Progenitor cell of endocrine pancreas (in vitro differentiated cells): ENCODE data around the gene C18orf32. TPM values are rescaled to one million over a fixed set of nuclear protein-coding genes. Genes with fewer than 3 reads are reported as not detected.
"Not testable (repeated sequence)": the region's sequence is repeated elsewhere in the genome, so short reads cannot be mapped to it uniquely, and the experiment has no call there.

ENCODE experiments used
- DNase-seq: peaks from one replicate; pipeline ENCODE4 v3.0.0; 2021; ENCODE audit warnings: low spot score; ENCODE audit not compliant: unreplicated experiment
- H3K27ac Mint-ChIP-seq: 2 replicates; pipeline ENCODE4 v1.8.0; 2021; ENCODE audit warnings: mild to moderate bottlenecking, moderate library complexity, mixed read lengths
- H3K27me3 Mint-ChIP-seq: 2 replicates; pipeline ENCODE4 v1.8.0; 2021; ENCODE audit warnings: mixed read lengths
- H3K36me3 Mint-ChIP-seq: 2 replicates; pipeline ENCODE4 v1.8.0; 2022; ENCODE audit warnings: mixed read lengths; ENCODE audit not compliant: insufficient read depth
- H3K4me1 Mint-ChIP-seq: 2 replicates; pipeline ENCODE4 v1.8.0; 2021; ENCODE audit warnings: low read depth, mixed read lengths
- H3K4me3 Mint-ChIP-seq: 2 replicates; pipeline ENCODE4 v1.8.0; 2021; ENCODE audit warnings: low read depth, mild to moderate bottlenecking, moderate library complexity, mixed read lengths
- H3K9me3 Mint-ChIP-seq: 2 replicates; pipeline ENCODE4 v1.8.0; 2021; ENCODE audit warnings: low read depth, mixed read lengths
- CTCF ChIP-seq: fragments of 200-600 bp; sonication (generic); IDR thresholded peaks from one replicate; pipeline ENCODE4 v1.5.0; 2021; ENCODE audit warnings: antibody characterized with exemption, mild to moderate bottlenecking; ENCODE audit not compliant: unreplicated experiment
- total RNA-seq: library from RNA; stranded (reverse); gene quantifications from 2 replicates; pipeline ENCODE4 v1.2.1, GENCODE V29; 2021

The C18orf32 gene
- total RNA-seq, 1 donor from 2014 or later, result 55.6 TPM

- H3K27me3 Mint-ChIP-seq, result no peaks in the 10 kb centered on the region
- H3K36me3 Mint-ChIP-seq, result peaks cover 16% of the 10 kb centered on the region
- DNase-seq, result no peak
- H3K27ac Mint-ChIP-seq, result no peak overlapping the region
- no peaks in the 10 kb centered on the region for H3K9me3 Mint-ChIP-seq
- no peak overlapping the region for H3K4me3 Mint-ChIP-seq
- no peak for TF ChIP-seq CTCF
- no peaks in the 10 kb centered on the region for H3K4me1 Mint-ChIP-seq
Measured at GRCh38 chr18:49476664-49477411, 10.2 kb downstream of the C18orf32 start.

DNA sequence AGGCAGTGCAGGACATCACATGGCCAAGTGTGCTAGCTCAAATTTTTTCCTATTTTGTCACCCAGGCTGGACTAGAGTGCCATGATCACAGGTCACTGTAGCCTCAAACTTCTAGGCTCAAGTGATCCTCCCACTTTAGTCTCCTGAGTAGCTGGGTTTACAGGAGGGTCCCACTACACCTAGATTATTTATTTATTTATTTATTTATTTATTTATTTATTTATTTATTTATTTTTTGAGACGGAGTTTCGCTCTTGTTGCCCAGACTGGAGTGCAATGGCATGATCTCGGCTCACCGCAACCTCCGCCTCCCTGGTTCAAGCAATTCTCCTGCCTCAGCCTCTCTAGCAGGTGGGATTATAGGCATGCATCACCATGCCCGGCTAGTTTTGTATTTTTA, 12.1 kb downstream of the C18orf32 start:
- not testable (repeated sequence) for H3K4me1 Mint-ChIP-seq, DNase-seq, H3K9me3 Mint-ChIP-seq, H3K27ac Mint-ChIP-seq, H3K36me3 Mint-ChIP-seq, H3K4me3 Mint-ChIP-seq, H3K27me3 Mint-ChIP-seq

DNA sequence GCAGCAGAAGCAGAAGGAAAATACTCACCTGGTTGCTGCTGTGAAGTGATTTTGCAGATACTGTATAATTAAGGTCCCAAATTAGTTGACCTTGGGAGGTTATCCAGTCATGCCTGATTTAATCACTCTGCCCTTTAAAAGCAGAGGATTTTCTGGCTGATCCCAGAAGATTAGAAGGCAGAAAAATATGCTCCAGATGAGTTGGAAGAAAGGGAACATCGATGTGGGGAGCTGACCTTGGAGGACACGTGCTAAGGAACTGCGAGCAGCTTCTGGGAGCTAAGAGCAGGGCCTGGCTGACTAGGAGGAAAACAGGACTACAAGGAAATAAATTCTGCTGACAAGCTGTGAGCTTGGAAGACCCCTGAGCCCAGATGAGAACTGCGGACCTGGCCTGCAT, 13.3 kb downstream of the C18orf32 start:
- Mint-ChIP-seq H3K36me3 (peaks cover 5% of the 10 kb centered on the region), H3K9me3 (no peaks in the 10 kb centered on the region), H3K4me1 (no peaks in the 10 kb centered on the region), H3K4me3 (no peak overlapping the region), H3K27me3 (no peaks in the 10 kb centered on the region), H3K27ac (no peak overlapping the region)
- no peak for TF ChIP-seq CTCF
- no peak for DNase-seq

GRCh38 chr18:49472459-49472858, 14.6 kb downstream of the C18orf32 start:
- Mint-ChIP-seq H3K27me3 (no peaks in the 10 kb centered on the region), H3K27ac (no peak overlapping the region), H3K4me1 (no peaks in the 10 kb centered on the region), H3K36me3 (peaks cover 5% of the 10 kb centered on the region), H3K9me3 (no peaks in the 10 kb centered on the region), H3K4me3 (no peak overlapping the region)
- TF ChIP-seq CTCF, result no peak
- DNase-seq, result no peak

GRCh38 chr18:49471532-49471931, 15.5 kb downstream of the C18orf32 start:
- Mint-ChIP-seq H3K36me3 (peaks cover 1% of the 10 kb centered on the region), H3K4me1 (no peaks in the 10 kb centered on the region), H3K27ac (no peak overlapping the region), H3K9me3 (no peaks in the 10 kb centered on the region), H3K4me3 (no peak overlapping the region), H3K27me3 (no peaks in the 10 kb centered on the region)
- no peak for DNase-seq
- TF ChIP-seq CTCF, result no peak

DNA sequence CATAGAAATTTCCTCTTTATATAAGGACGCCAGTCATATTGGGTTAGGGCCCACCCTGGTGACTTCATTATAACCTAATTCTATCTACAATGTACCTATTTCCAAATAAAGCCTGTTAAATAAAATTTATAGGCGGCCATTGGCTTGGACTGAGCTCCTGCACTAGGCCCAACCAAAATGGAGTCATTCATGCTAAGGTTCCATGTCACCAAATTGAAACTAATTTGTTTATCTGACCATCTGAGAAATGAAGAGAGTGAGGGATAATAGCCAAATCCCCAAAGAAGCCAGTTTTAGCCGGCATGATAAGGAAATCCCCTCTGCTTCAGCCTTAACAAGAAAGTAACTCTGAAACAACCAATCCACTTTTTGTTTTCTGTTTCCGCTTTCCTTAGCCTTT, 19.4 kb downstream of the C18orf32 start:
- H3K27me3 Mint-ChIP-seq, result peaks cover 3% of the 10 kb centered on the region
- no peaks in the 10 kb centered on the region for H3K9me3 Mint-ChIP-seq
- no peaks in the 10 kb centered on the region for H3K4me1 Mint-ChIP-seq
- DNase-seq, result no peak
- no peak for TF ChIP-seq CTCF
- H3K27ac Mint-ChIP-seq, result no peak overlapping the region
- no peaks in the 10 kb centered on the region for H3K36me3 Mint-ChIP-seq
- no peak overlapping the region for H3K4me3 Mint-ChIP-seq
